IPS DF 4.7 (cell line): Measurements from ENCODE around the gene SNRNP27.
"Not testable (repeated sequence)": the region's sequence is repeated elsewhere in the genome, so short reads cannot be mapped to it uniquely, and the experiment has no call there.

Experiments
- DNase-seq: peaks from one replicate; pipeline ENCODE4 v3.0.0-alpha.2; 2013; ENCODE audit warnings: low spot score; ENCODE audit errors: extremely low read depth

Gene SNRNP27

GRCh38 chr2:69893684-69894551 is at the start of gene SNRNP27:
Gene SNRNP27, plus strand, starts transcription at chr2:69893956. Its CDS starts 29 bp downstream, at chr2:69893985.
- DNase-seq, result peak; percentile 28

- DNase-seq, result no peak
Measured at GRCh38 chr2:69843993-69844392, 49.8 kb upstream of the SNRNP27 start.

DNA sequence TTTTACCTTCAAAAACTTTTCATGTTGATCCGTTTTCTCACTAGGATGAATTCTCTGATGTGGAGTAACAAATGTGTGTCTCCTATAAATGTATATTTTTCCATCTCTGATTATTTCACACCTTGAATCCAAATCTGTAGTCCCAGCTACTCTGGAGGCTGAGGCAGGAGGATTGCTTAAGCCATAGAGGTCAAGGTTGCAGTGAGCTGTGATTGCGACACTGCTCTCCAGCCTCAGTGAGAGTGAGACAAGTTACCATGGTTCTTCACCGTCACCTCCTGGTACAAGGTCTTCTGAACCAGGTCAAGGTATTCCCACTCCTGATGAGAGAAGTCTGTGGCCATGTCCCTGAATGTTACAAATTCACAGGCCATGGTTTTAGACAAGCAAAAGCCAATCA is 49.2 kb upstream of the SNRNP27 start:
- no peak for DNase-seq

GRCh38 chr2:69846182-69847067 is 47.3 kb upstream of the SNRNP27 start:
- no peak for DNase-seq

- DNase-seq, result no peak
Measured at GRCh38 chr2:69847068-69847828, 46.5 kb upstream of the SNRNP27 start.

DNA sequence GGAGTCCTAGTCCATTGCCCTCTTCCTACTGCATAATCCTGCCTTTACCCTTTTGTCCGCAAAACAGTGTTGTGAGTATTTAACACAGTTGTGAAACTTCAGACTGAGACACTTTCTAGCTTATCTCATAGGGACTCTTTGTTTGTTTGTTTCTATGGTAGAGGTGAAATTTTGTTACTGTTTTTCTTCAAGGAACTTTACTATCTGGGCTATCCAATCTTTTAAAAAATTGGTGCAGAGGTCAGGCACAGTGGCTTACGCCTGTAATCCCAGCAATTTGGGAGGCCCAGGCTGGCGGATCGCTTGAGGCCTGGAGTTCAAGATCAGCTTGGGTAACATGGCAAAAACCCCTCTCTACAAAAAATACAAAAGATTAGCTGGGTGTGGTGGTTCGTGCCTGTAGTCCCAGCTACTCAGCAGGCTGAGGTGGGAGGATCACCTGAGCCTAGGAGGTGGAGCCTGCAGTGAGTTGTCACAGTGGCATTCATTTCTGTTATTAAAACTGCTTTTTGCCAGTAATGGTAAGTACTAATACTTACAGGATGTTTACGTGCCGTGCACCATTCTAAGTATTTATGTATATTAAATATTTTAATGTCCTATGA is 45.5 kb upstream of the SNRNP27 start:
- no peak for DNase-seq

GRCh38 chr2:69858261-69858660 is 35.5 kb upstream of the SNRNP27 start:
- no peak for DNase-seq

DNA sequence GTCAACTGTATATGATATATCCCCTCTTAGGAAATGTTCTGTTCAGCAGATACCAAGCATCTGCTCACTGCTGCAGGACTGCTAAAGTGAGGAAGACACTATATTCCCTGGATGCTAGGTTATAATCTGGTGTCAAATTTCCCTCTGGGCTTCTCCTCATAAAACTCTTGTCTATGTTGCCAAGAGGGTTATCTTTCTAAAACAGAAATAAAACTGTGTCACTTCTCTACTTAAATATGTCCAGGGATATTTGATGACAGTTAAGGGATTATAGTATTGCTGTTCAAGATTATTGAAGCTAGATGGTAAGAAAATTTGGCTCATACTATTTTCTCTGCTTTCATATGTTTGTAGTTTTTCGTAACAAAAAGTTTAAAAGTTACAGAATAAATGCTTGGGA is 30.5 kb upstream of the SNRNP27 start:
- no peak for DNase-seq

DNA sequence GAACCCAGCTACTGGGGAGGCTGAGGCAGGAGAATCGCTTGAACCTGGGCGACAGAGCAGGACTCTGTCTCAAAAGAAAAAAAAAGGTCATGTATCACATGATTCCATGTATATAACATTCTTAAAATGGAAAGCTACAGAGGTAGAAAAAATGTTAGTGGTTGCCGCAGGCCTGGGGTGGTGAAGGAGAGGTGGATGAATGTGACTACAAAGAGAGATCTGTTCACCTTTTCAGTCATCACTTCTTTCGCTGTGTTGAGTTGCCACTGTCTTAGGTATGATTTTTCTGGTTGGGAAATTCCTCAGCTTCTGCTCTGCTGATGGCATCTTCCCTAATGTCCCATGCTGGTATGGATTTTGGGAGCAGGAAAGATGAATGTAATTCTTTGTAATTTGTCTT is 5.3 kb upstream of the SNRNP27 start:
- DNase-seq, result no peak

GRCh38 chr2:69889302-69889701 is 4.5 kb upstream of the SNRNP27 start:
- DNase-seq, result no peak

DNA sequence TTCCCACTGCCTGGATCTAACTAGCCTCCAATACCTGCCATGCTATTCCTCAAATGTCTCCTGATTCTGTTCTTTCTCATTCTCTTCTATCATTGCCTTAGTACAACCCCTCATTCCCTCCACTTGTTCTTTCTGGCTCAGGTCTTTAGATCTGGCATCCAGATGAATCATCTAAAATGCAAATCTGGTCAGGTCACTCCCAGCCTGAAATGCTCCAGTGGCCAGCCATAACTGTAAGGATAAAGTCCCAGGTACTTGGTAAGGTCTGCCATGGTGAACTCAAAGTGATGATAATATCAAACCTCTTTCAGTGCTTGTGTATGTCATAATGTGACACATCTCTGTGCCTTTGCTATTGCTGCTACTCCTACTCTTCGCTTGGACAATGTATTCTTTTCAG is 2.9 kb upstream of the SNRNP27 start:
- no peak for DNase-seq

GRCh38 chr2:69892838-69893424 is 825 bp upstream of the SNRNP27 start:
- DNase-seq, result not testable (repeated sequence)

GRCh38 chr2:69894737-69895136 is 981 bp downstream of the SNRNP27 start:
- DNase-seq, result not testable (repeated sequence)

DNA sequence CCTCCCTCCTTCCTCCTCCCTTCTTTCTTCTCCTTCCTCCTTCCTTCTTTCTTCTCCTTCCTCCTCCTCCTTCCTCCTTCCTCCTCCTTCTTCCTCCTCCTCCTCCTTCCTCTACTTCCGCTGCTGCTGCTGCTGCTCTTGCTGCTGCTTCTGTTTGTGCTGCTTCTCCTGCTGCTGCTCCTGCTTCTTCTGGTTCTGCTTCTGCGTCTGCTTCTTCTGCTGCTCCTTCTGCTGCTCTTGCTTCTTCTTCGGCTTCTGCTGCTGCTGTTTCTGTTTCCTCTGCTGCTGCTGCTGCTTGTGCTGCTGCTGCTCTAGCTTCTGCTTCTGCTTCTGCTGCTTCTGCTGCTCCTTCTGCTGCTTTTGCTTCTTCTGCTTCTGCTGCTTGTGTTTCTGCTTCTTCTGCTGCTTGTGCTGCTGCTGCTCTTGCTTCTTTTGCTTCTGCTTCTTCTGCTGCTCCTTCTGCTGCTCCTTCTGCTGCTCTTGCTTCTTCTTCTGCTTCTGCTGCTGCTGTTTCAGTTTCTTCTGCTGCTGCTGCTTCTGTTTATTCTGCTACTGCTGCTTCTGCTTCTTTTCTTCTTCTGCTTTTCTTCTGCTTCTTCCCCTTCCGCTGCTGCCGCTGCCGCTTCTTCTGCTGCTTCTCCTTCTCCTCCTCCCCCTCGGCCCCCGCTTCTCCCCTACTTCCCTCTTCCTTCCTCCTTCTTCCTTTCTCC is 8.6 kb downstream of the SNRNP27 start:
- no peak for DNase-seq

DNA sequence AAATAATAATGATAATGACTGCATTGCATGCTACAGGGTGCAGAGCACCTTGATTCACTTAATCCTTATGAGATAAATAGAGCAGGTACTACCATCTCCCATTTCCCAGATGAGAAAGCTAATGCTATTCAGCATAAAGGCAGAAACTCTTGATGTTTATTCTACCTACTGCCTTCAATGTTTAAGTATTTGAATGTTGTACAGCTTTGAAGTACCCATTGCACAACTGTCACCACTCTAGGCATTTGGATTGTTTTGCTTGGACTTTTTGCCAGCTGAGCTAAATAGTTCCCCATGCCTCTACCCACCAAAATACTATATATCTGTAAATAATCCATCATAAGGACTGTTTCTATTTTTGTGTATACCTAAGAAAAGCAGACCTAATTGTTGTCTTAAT is 13.5 kb downstream of the SNRNP27 start:
- DNase-seq, result no peak

DNA sequence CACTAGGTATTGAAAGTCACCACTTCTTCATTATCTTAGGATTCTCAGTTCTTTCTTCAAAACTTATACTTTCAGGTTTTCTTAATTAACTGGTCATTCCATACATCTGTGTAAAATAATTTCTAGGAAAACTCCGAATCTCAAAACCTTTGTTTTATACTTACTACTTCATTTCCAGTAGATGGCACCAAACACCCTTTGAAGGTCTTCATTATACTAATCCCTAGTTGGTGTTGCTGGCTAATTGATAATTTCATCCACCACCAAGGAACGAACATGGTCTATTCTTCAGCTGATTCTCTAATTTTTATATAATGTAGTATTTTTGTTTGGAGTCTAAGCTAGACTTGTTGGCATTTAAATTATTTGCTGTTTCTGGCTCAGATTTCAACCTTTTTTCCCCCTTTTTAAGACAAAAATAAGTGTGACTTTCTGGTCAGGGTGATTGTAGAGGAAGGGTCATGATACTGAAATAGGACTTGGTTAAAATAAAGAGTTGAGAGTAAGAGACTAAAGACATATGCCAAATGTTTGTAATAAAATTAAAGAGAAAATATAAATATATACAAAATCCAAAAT is 18.3 kb downstream of the SNRNP27 start:
- no peak for DNase-seq

- DNase-seq, result peak; percentile 99
Measured at GRCh38 chr2:69914164-69914949, 20.6 kb downstream of the SNRNP27 start.

DNA sequence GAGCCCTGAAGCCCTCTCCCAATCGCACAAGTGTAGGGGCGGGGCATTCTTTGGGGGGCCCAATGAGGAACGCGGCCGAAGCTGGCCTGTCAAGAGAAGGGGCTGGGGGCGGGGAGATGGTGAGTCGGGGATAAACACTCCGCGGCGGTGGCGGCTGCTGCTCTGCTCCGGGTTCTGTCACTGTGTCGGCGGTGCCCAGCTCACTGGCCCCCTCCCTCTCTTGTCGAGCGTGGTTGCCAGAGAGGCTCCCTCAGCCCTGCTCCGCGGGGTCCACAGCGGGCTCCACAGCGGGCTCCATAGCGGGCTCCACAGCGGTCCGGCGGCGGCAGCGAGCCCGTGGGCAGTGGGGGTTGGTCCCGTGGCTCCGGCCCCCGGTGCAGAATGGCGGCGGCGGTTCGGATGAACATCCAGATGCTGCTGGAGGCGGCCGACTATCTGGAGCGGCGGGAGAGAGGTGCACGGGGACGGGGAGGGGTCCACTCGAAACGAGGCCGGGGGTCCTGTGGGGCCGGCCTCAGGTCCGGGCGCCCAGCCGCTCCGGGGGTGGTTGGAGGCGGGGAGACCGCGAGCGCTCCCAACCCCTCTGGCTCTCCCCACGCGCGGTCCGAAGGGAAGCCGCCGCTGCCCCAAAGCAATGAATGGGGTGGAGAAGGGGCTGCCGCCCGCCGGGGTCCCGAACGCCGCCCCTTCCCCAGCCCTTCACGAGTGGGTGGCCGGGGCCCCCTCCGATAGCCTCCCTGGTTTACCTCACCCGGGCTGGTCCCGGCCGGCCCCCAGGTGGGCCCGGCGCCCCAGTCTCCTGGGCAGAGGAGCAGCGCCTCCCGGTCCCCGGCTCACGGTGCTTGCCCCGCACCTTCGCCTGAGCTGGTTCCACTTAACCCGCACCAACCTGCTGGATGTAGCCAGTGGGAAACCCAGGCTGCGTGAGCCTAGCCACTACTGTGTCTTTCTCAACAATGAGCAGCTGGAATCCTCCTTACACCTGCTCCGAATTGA is 21.5 kb downstream of the SNRNP27 start, which contains the start of gene MXD1:
Gene MXD1 (plus strand): TSS at position 160 of the 996 bp plus-strand sequence. CDS start 222 bp downstream, at position 382.
- no peak for DNase-seq
